PC-3 (cell line): Measurements from ENCODE around the gene ACOX1.

ENCODE experiments used
- EZH2 ChIP-seq: fragments of 300-600 bp; sonication (generic); IDR thresholded peaks from one replicate; pipeline ENCODE4 v1.6.1; 2017; ENCODE audit warnings: antibody characterized with exemption, mild to moderate bottlenecking, low read length; ENCODE audit not compliant: unreplicated experiment
- EZH2phosphoT487 ChIP-seq: fragments of 300-600 bp; sonication (generic); IDR thresholded peaks from 2 replicates; pipeline ENCODE4 v1.6.1; 2018; ENCODE audit warnings: mild to moderate bottlenecking, antibody characterized with exemption, low read length, borderline replicate concordance
- TF ChIP-seq, protein P1 (sequence below): fragments of 300-600 bp; sonication (generic); conservative IDR thresholded peaks from 2 replicates; pipeline ENCODE4 v1.5.1; 2017; ENCODE audit warnings: antibody characterized with exemption, low read depth, mild to moderate bottlenecking, low read length

DNA sequence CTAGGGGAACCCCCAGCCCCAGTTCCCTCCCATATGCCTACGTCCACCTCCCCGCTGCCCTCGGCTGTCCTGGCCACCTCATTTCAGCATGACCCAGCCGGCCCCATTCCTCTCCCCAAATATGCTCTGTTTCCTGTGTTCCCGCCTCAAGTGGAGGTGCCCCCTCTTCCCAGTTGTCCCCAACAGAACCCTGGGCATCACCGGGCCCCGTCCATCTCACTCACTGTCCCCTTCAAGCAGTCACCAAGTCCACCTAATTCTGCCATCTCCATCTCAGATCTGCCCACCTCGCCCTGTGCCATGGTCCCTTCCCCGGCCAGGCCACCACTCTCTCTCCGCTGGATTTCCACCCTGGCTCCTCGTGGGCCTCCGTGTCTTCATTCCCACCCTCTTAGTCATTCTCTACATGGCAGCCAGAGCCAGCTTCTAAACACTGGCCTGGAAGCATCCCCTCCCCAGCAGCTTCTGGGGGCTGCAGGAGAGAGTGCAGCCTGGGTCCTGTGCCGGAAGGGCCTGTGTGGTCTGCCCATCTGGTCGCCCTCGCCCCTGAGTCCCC, 34.5 kb upstream of the ACOX1 start:
- TF ChIP-seq, protein P1, sequence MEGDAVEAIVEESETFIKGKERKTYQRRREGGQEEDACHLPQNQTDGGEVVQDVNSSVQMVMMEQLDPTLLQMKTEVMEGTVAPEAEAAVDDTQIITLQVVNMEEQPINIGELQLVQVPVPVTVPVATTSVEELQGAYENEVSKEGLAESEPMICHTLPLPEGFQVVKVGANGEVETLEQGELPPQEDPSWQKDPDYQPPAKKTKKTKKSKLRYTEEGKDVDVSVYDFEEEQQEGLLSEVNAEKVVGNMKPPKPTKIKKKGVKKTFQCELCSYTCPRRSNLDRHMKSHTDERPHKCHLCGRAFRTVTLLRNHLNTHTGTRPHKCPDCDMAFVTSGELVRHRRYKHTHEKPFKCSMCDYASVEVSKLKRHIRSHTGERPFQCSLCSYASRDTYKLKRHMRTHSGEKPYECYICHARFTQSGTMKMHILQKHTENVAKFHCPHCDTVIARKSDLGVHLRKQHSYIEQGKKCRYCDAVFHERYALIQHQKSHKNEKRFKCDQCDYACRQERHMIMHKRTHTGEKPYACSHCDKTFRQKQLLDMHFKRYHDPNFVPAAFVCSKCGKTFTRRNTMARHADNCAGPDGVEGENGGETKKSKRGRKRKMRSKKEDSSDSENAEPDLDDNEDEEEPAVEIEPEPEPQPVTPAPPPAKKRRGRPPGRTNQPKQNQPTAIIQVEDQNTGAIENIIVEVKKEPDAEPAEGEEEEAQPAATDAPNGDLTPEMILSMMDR: no peak
- TF ChIP-seq EZH2: no peak
- TF ChIP-seq EZH2phosphoT487: no peak
